GM21737 (cell line): ENCODE measurements around the gene LARGE2.

Experiments
- ATAC-seq: cut with Tn5 transposase; IDR thresholded peaks from one replicate; pipeline ENCODE4 v1.9.1; 2021; ENCODE audit warnings: mild to moderate bottlenecking, moderate library complexity; ENCODE audit not compliant: unreplicated experiment

Gene LARGE2

GRCh38 chr11:45913514-45913913 is 8.9 kb upstream of the LARGE2 start:
- no peak for ATAC-seq

DNA sequence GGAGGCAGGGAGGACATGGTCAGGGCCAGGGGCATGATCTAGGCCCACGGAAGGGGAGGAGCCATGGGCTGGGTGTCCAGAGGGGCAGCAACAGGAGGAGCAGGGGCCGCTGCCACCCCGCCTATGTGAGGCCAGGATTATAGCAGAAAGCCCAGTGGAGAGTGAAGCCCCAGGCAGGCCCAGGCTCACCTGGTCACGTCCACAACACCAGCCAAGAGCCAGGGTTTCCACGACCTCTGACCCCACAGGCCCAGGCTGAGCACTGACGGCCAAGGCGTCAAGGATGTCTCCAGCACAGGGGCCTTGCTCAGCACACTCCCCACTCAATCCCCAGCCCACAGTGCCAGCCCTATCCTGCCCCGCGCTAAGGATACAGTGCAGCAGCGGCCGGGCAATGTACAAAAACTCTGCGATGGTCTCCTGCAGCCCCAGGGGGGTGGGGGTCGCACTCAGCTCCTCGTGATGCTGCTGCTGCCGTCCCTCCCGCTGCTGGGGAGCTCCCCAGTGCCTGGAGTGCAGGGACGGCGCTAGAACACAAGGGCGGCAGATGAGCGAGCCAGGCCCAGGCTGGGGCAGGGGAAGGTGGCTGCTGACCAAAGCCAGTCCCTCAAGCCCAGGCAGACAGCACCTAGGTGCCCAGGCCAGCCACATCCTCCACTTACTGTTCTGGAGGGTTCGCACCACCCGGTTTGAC is 8.4 kb upstream of the LARGE2 start:
- no peak for ATAC-seq

DNA sequence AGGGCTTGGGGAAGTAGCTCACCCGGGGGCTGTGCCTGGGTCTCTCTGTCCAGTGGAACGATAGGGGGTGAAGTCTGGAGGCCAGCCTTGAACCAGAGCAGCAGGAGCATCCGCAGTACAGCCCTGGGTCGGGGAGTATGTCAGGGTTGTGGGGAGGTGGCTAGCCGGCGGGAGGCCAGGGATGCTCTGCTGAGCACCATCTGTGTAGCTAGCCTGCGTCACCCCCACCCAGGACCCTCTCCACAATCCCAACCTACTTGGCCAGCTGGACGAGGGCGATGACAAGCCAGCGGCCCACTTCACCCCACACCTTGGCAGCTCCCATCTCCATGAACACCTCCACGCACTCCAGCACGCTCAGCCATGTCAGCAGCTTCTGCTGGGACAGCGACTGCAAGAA is 7.0 kb upstream of the LARGE2 start:
- no peak for ATAC-seq

- ATAC-seq = no peak
These were observed 5.2 kb upstream of the LARGE2 start for GRCh38 chr11:45917286-45917622.

GRCh38 chr11:45917623-45918330 is 4.7 kb upstream of the LARGE2 start, which contains the start of gene PEX16:
Gene PEX16, minus strand, starts transcription at chr11:45917877. Its CDS starts 66 bp downstream, at chr11:45917811.
- peak; percentile 85 for ATAC-seq

GRCh38 chr11:45918331-45918941 is 4.0 kb upstream of the LARGE2 start:
- peak; percentile 35 for ATAC-seq

DNA sequence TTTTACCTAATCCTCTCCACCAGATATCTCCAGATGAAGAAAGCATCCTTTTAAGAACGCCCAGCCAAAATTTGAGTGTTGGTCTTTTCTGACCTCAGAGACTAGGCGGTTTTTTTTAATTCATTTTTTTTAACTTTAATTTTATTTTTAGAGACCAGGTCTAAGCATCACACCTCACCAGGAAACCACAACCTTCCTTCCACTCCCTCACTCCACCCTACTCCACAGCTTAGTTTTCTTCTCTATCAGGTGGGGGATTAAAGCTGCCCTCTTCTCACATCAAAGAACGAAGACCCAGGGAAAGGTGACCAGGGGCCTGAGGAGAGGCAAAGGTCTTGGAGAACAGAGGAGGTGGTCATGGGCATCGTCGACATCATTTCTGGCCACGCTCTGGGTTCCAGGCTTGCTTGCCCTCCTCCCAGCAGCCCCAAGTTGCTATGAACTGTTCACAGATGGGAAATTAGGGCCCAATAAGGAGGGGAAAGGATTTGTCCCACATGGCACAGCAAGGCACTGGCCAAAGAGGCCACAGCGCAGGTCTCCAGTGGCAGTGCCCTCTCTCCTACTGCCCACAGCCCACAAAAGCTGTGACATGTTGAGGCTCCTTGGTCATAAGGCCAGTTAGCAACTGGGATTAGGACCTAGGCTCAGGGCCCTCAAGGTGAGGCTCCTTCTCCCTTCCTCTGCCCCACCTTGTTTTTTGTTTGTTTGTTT is 3.3 kb upstream of the LARGE2 start:
- ATAC-seq = no peak

DNA sequence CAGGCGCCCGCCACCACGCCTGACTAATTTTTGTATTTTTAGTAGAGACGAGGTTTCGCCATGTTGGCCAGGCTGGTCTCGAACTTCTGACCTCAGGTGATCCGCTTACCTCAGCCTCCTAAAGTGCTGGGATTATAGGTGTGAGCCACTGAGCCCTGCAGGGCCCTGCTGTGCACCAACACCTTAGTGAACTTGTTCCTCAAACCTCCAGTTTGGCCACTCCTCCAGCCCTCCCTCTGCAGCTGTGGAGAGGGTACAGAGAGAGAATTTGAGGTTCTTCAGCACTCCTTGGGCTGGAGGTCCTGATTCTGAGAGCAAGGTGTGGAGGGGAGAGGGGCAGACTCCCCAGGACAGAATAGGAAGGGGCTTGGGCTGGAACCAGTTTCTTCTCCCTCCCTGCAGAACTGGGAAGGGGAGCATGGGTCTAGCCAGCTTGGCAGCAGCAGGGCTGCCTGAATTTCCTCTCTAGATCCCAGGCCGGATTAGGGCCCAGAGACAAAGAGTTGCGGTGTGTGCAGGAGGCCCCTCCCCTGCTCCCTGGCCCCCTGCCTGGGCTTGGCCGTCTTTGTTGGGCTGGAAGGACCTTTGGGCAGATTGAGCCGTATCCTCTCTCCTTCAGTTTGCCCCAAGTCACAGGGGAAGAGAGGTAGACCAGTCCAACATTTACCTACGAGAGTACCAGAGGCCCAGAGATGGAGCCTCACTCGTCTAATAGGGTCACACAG is 2.5 kb upstream of the LARGE2 start:
- ATAC-seq = no peak

- ATAC-seq = no peak
These were observed 1.7 kb upstream of the LARGE2 start for GRCh38 chr11:45920531-45921477.

- no peak for ATAC-seq
These were observed 663 bp upstream of the LARGE2 start for GRCh38 chr11:45921561-45922424.

- ATAC-seq = no peak
These were observed 1.8 kb downstream of the LARGE2 start for GRCh38 chr11:45924036-45924915.

- ATAC-seq = no peak
These were observed 2.5 kb downstream of the LARGE2 start for GRCh38 chr11:45924927-45925326.

- ATAC-seq = no peak
These were observed 3.1 kb downstream of the LARGE2 start for GRCh38 chr11:45925550-45925949.

- ATAC-seq = no peak
These were observed 3.5 kb downstream of the LARGE2 start for GRCh38 chr11:45926001-45926401.

DNA sequence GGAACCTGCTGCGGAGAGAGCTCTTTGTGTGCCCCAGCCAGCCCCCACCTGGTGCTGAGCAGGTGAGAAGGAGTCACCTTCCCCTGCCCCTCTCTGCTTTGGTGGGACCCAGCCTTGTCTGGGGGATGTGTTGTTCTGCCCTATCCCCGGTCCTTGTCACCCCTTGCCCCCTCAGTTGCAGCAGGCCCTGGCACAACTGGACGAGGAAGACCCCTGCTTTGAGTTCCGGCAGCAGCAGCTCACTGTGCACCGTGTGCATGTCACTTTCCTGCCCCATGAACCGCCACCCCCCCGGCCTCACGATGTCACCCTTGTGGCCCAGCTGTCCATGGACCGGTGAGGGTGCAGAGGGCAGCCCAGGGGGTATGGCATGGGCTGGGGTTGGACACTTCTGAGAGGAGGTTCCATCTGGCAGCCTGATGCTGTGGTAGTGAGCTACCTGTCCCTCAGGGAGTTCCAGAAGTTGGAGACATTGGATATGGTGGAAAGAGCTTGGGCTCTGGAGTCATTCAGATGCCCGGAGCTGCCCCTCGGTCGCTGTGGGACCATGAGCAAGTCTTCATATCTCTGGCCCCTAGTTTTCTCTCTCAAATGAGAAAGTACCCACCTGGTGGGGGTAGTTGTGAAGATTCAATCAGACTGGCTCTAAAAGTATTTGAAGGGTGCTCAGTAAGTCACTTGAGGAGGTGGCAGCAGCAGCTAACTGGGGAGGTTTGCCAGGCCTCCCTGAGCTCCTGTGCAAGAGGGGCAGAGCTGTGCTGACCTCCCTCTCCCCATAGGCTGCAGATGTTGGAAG is 4.3 kb downstream of the LARGE2 start:
- ATAC-seq = no peak

- ATAC-seq = no peak
These were observed 4.9 kb downstream of the LARGE2 start for GRCh38 chr11:45927332-45927683.
